GM12801 (cell line): ENCODE data around the gene ARHGEF28.

Experiments used
- TF ChIP-seq, protein P1 (sequence below): IDR thresholded peaks from one replicate; pipeline ENCODE4 v1.5.1; 2011; ENCODE audit warnings: control low read depth; ENCODE audit not compliant: insufficient read length; ENCODE audit errors: extremely low read depth

The ARHGEF28 gene

DNA sequence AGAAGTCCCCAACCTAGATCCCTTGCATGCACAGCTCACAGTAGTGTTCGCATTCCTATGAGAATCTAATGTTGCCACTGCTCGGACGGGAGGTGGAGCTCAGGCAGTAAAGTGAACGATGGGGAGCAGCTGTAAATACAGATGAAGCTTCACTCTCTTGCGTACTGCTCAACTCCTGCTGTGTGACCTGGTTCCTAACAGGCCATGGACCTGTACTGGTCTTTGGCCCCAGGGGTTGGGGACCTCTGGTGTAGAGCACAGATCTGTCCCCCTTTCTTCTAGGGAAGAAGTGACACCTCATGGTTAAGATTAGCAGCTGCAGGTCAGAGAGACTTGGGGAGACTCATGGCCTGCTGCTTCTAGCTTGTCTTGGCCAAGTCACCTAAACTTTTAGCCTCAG, 7.1 kb downstream of the ARHGEF28 start:
- TF ChIP-seq, protein P1, sequence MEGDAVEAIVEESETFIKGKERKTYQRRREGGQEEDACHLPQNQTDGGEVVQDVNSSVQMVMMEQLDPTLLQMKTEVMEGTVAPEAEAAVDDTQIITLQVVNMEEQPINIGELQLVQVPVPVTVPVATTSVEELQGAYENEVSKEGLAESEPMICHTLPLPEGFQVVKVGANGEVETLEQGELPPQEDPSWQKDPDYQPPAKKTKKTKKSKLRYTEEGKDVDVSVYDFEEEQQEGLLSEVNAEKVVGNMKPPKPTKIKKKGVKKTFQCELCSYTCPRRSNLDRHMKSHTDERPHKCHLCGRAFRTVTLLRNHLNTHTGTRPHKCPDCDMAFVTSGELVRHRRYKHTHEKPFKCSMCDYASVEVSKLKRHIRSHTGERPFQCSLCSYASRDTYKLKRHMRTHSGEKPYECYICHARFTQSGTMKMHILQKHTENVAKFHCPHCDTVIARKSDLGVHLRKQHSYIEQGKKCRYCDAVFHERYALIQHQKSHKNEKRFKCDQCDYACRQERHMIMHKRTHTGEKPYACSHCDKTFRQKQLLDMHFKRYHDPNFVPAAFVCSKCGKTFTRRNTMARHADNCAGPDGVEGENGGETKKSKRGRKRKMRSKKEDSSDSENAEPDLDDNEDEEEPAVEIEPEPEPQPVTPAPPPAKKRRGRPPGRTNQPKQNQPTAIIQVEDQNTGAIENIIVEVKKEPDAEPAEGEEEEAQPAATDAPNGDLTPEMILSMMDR = no peak

GRCh38 chr5:73636408-73636807, 10.4 kb downstream of the ARHGEF28 start:
- TF ChIP-seq, protein P1 = no peak

- TF ChIP-seq, protein P1 = no peak
These were observed 11.6 kb downstream of the ARHGEF28 start for GRCh38 chr5:73637565-73637964.

DNA sequence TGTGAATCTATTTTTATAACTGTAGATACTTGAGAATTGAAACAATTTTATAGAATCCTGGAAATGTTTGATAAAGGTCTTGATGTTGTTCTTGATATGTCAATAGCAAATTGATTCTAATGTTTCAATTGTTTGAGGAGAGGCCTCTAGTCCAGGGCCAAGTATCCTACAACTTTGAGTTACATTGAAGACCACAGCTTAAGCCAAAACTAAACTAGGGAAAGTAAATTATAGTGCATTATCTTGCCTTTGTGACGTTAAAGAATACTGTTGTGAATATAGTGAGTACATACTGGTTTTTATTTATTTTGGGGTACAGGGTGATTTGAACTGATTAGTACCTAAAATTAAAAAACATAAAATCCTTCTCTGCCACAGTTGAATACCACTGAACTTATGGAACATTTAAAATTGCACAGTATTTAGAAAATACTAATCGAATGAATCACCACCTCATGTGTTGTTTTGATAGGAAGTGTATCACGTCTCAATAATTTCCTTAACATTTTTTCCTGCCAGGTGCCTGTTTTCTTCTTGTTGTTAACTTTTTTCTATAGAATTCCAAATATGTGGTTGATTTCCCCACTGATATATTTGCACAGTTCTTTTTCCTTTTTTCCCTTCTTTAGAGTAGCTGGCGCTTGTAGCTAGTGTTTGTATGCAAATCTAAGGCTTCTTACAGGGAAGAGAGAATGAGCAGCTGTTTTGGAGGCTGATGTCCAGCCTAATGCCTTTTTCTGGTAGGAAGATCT, 12.5 kb downstream of the ARHGEF28 start:
- TF ChIP-seq, protein P1 = no peak

DNA sequence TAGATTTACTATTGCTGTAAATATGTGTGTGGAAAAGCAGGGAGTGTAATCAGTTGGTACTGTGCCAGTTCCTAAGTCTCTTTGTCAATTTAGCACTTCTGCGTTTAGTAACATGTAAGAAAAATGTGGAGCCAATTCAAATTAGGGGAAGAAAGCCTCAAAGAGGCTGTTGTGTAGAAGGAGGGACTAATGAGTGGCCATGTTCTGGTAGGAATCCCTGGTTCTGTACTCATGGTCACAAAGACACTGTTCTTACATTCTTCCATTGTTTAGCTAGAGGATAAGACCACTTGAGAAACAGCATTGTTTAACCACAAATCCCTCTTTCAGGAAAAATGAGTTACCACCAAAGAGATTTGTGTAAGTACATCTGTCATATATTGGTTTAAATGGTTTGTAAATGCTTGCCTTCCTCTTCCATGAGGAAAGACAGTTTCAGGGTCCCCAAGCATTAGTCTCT, 14.9 kb downstream of the ARHGEF28 start:
- TF ChIP-seq, protein P1 = no peak

DNA sequence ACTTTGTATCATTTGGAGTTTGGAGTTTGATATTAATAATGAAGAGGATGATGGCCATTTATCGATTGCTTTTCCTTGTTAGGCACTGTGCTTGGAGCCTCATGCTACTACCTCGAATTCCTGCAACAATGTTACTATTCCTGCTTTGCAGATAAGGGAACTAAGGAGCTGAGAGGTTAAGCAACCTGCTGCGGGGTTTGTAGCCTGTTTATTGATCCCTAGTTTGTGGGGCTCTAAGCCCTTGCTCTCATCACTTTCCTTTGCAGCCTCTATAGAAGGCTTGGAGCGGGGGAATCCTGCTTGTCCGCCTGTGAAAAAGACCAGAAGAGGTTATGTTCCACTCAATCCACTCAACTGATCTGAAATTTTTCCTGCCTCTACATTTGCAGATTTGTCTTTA, 15.8 kb downstream of the ARHGEF28 start:
- TF ChIP-seq, protein P1 = no peak

- TF ChIP-seq, protein P1 = no peak
These were observed 16.3 kb downstream of the ARHGEF28 start for GRCh38 chr5:73642344-73642743.
